ENCODE results near the gene REP15. TPM values are rescaled to one million over a fixed set of nuclear protein-coding genes. Genes with fewer than 3 reads are reported as not detected.
A peak's percentile ranks its signal among the peaks of the same experiment; 100 is the strongest.
"Not testable (repeated sequence)": the region's sequence is repeated elsewhere in the genome, so short reads cannot be mapped to it uniquely, and the experiment has no call there.

REP15 gene
- total RNA-seq, 1 donor from 2014 or later = 2.8 TPM

DNA sequence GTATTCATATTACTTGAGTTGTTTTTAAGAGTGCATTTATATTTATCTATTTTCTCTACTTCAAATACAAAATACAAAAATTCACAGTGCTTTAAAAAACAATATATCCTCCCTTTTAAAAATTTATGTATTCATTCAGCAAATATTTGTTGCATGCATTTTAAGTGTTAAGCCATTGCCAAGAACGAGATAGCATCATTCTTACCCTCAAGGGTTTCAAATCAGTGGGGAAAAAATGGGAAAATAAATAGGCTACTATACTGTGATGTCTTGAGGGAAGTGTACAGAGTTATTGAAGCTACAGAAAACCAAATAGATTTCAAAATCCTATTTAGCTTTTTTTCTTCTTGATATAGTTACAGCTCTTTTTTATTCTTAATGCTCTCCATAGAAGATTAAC lies 37.5 kb downstream of the REP15 start:
- H3K4me3 Mint-ChIP-seq (ENCODE audit: low read depth) = no peak overlapping the region
- no peak for DNase-seq (ENCODE audit: low spot score, unreplicated experiment)
- H3K36me3 Mint-ChIP-seq (ENCODE audit: insufficient read depth) = peaks cover 17% of the 10 kb centered on the region
- H3K4me1 Mint-ChIP-seq (ENCODE audit: low read depth) = no peaks in the 10 kb centered on the region
- H3K9me3 Mint-ChIP-seq (ENCODE audit: low read depth) = no peaks in the 10 kb centered on the region
- TF ChIP-seq, protein P1, sequence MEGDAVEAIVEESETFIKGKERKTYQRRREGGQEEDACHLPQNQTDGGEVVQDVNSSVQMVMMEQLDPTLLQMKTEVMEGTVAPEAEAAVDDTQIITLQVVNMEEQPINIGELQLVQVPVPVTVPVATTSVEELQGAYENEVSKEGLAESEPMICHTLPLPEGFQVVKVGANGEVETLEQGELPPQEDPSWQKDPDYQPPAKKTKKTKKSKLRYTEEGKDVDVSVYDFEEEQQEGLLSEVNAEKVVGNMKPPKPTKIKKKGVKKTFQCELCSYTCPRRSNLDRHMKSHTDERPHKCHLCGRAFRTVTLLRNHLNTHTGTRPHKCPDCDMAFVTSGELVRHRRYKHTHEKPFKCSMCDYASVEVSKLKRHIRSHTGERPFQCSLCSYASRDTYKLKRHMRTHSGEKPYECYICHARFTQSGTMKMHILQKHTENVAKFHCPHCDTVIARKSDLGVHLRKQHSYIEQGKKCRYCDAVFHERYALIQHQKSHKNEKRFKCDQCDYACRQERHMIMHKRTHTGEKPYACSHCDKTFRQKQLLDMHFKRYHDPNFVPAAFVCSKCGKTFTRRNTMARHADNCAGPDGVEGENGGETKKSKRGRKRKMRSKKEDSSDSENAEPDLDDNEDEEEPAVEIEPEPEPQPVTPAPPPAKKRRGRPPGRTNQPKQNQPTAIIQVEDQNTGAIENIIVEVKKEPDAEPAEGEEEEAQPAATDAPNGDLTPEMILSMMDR (IDR thresholded peaks at IDR 0.05; ENCODE audit: unreplicated experiment) = no peak
- no peak overlapping the region for H3K27ac Mint-ChIP-seq
- no peaks in the 10 kb centered on the region for H3K27me3 Mint-ChIP-seq

DNA sequence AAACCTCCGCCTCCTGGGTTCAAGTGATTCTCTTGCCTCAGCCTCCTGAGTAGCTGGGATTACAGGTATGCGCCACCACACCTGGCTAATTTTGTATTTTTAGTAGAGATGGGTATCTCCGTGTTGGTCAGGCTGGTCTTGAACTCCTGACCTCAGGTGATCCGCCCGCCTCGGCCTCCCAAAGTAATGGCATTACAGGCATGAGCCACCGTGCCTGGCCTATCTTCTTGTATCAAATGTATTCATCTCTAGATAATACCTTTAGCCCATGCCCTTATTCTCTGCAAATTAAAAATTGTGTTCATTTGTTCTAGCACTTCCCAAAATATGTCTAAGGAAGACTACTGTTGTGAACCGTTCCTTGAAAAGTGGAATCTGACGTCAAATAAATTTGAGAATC lies 38.1 kb downstream of the REP15 start:
- not testable (repeated sequence) for DNase-seq (ENCODE audit: low spot score, unreplicated experiment); H3K27ac Mint-ChIP-seq; H3K9me3 Mint-ChIP-seq (ENCODE audit: low read depth); H3K4me3 Mint-ChIP-seq (ENCODE audit: low read depth); H3K27me3 Mint-ChIP-seq; H3K4me1 Mint-ChIP-seq (ENCODE audit: low read depth)
- H3K36me3 Mint-ChIP-seq (ENCODE audit: insufficient read depth) = peaks cover 19% of the 10 kb centered on the region

DNA sequence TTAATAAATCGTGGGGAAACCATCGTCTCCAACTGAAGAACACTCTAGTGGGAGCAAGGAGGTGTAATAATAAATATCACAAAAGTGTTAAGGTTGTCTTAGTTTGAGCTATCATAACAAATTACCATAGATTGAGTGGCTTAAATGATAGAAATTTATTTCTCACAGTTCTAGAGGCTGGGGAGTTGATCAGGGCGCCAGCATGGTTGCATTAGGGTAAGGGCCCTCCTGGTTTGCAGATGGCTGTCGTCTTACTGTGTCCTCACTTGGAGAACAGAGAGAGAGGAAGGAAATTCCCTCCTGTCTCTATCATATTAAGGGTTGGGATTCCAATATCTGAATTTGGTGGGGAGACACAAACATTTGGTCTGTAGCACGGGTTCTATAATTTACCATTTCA lies 47.4 kb downstream of the REP15 start:
- no peaks in the 10 kb centered on the region for H3K27me3 Mint-ChIP-seq
- H3K9me3 Mint-ChIP-seq (ENCODE audit: low read depth) = no peaks in the 10 kb centered on the region
- peak overlapping the region; percentile 62 for H3K27ac Mint-ChIP-seq
- DNase-seq (ENCODE audit: low spot score, unreplicated experiment) = no peak
- peaks cover 44% of the 10 kb centered on the region for H3K36me3 Mint-ChIP-seq (ENCODE audit: insufficient read depth)
- TF ChIP-seq, protein P1 (IDR thresholded peaks at IDR 0.05; ENCODE audit: unreplicated experiment) = no peak
- H3K4me3 Mint-ChIP-seq (ENCODE audit: low read depth) = no peak overlapping the region
- no peaks in the 10 kb centered on the region for H3K4me1 Mint-ChIP-seq (ENCODE audit: low read depth)

DNA sequence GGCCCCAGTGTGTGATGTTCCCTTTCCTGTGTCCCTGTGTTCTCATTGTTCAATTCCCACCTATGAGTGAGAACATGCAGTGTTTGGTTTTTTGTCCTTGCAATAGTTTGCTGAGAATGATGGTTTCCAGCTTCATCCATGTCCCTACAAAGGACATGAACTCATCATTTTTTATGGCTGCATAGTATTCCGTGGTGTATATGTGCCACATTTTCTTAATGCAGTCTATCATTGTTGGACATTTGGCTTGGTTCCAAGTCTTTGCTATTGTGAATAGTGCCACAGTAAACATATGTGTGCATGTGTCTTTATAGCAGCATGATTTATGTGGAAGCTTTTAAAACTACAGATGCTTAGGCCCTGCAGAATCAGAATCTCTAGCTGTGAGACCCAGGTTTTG lies 49.5 kb downstream of the REP15 start:
- not testable (repeated sequence) for H3K4me1 Mint-ChIP-seq (ENCODE audit: low read depth); H3K27me3 Mint-ChIP-seq; H3K9me3 Mint-ChIP-seq (ENCODE audit: low read depth)

More for the DNA sequence above, 49.5 kb downstream of the REP15 start:
- H3K27ac Mint-ChIP-seq; H3K4me3 Mint-ChIP-seq (ENCODE audit: low read depth); DNase-seq (ENCODE audit: low spot score, unreplicated experiment): not testable (repeated sequence)
- H3K36me3 Mint-ChIP-seq (ENCODE audit: insufficient read depth) = peaks cover 33% of the 10 kb centered on the region

Other genes with a start within 250 kb of the REP15 start
- gene SMCO2, start 249.7 kb upstream of the REP15 start, total RNA-seq = 1.4 and 1.6 TPM in 2 replicates
- gene PPFIBP1, start 172.2 kb upstream of the REP15 start, total RNA-seq = 85.4 and 85.7 TPM in 2 replicates
- 63.1 and 63.3 TPM in 2 replicates for gene MRPS35, start 14.4 kb downstream of the REP15 start, total RNA-seq
- 46.9 and 48.8 TPM in 2 replicates for gene KLHL42, start 83.8 kb downstream of the REP15 start, total RNA-seq
- gene MANSC4, start 83.8 kb downstream of the REP15 start, total RNA-seq = 0.40 and 1.1 TPM in 2 replicates